Heart left ventricle (tissue), 13 donors: Measurements from ENCODE around the gene IMMP2L.

ENCODE experiments used
- POLR2A ChIP-seq, 2 donors: fragments of 450-650 bp; IDR thresholded peaks; one replicate each; pipeline ENCODE4 v1.6.1; 2017; ENCODE audit warnings: antibody characterized with exemption in 2 of 2, mild to moderate bottlenecking in 2 of 2, moderate library complexity in 2 of 2
- TF ChIP-seq, protein P1 (sequence below), 12 donors: fragments of 200-600 bp; sonication (generic) in 4 of 12; IDR thresholded peaks; one replicate each; pipeline versions ENCODE4 v1.5.0 to v1.8.0; 2018 to 2022; ENCODE audit warnings: antibody characterized with exemption in 12 of 12, mild to moderate bottlenecking in 5 of 12
- donor health status: ischemic (EF 13 %, LVEDD 7.1; RV severe dilation, severe dysfunction).
- donor health status: DM: no; HTN: yes; CAD: no.
- donor health status: DM: no; HTN: no; CAD: no.
- donor health status: ischemic (EF 25% LVEDD 6.9; RV normal size, moderate dysfunction).
- donor health status: ischemic (EF 25% LVEDD 5.7; RV mildly dilated, moderate dysfunction).
- donor health status: ischemic (EF 35%, LVEDD 5.7; RV mildly dilated, moderate dysfunction).
- donor health status: nonischemic (EF 11% LVEDD 7.7; RV severe dilation, severe dysfunction).
- donor health status: DM: yes; HTN: yes; CAD: no.
- donor health status: PGD.
- donor health status: ischemic (EF 29% LVEDD 5.4; RV normal size, mild dysfunction).
- donor health status: nonischemic (EF 23%, LVEDD 6.1; RV moderate dilation, normal function).

DNA sequence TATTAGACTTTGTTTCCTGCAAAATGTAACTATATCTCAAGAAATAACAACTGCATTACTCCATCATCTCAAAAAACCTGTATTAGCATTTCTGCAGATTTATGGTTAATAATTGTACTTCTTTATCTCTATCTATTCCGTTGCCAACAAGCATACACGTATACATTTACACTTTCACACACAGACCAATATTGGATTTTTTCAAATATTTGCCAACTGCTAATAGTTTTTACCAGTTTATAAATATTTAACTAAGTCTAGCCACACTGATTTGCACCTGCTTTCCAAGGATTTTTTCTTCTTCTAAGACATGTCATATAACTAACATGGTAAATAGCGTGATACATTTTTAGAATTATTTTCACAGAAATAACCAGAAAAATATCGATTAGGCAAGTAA is 459.2 kb downstream of the IMMP2L start:
- TF ChIP-seq, protein P1, sequence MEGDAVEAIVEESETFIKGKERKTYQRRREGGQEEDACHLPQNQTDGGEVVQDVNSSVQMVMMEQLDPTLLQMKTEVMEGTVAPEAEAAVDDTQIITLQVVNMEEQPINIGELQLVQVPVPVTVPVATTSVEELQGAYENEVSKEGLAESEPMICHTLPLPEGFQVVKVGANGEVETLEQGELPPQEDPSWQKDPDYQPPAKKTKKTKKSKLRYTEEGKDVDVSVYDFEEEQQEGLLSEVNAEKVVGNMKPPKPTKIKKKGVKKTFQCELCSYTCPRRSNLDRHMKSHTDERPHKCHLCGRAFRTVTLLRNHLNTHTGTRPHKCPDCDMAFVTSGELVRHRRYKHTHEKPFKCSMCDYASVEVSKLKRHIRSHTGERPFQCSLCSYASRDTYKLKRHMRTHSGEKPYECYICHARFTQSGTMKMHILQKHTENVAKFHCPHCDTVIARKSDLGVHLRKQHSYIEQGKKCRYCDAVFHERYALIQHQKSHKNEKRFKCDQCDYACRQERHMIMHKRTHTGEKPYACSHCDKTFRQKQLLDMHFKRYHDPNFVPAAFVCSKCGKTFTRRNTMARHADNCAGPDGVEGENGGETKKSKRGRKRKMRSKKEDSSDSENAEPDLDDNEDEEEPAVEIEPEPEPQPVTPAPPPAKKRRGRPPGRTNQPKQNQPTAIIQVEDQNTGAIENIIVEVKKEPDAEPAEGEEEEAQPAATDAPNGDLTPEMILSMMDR (IDR thresholded peaks at IDR 0.05) = no peak
- TF ChIP-seq POLR2A (IDR thresholded peaks at IDR 0.05) = no peak
